MM.1S (cell line): Measurements from ENCODE around the gene C12orf50.

ENCODE experiments used
- DNase-seq: peaks from one replicate; pipeline ENCODE4 v3.0.0-alpha.2; 2015
- H2AFZ ChIP-seq: fragments of 300-600 bp; sonication (generic); 2 replicates; pipeline ENCODE4 v1.6.0; 2016; ENCODE audit warnings: antibody characterized with exemption, low read length
- H3F3A ChIP-seq: fragments of 300-600 bp; sonication (generic); 2 replicates; pipeline ENCODE4 v1.6.1; 2016; ENCODE audit warnings: mild to moderate bottlenecking, antibody characterized with exemption, low read length, moderate library complexity, mixed read lengths; ENCODE audit not compliant: insufficient read depth
- H3K27ac ChIP-seq: fragments of 300-600 bp; sonication (generic); 2 replicates; pipeline ENCODE4 v1.5.1; 2016; ENCODE audit warnings: mild to moderate bottlenecking, low read length
- H3K27me3 ChIP-seq: fragments of 300-600 bp; sonication (generic); replicated peaks from 2 replicates; pipeline ENCODE4 v1.6.0; 2016; ENCODE audit warnings: low read length; ENCODE audit not compliant: insufficient read depth
- H3K36me3 ChIP-seq: fragments of 300-600 bp; sonication (generic); replicated peaks from 2 replicates; pipeline ENCODE4 v1.6.1; 2016; ENCODE audit warnings: mild to moderate bottlenecking, low read length, mixed read lengths; ENCODE audit not compliant: insufficient read depth
- H3K4me1 ChIP-seq: fragments of 300-600 bp; sonication (generic); 2 replicates; pipeline ENCODE4 v1.6.1; 2016; ENCODE audit warnings: low read length, mixed read lengths
- H3K4me2 ChIP-seq: fragments of 300-600 bp; sonication (generic); 2 replicates; pipeline ENCODE4 v1.6.0; 2016; ENCODE audit warnings: low read depth, low read length
- H3K4me3 ChIP-seq: fragments of 300-600 bp; sonication (generic); 2 replicates; pipeline ENCODE4 v1.5.1; 2016; ENCODE audit warnings: low read length, mixed read lengths
- H3K79me2 ChIP-seq: fragments of 300-600 bp; sonication (generic); 2 replicates; pipeline ENCODE4 v1.6.1; 2016; ENCODE audit warnings: mixed run types, low read length, mixed read lengths
- H3K9ac ChIP-seq: fragments of 300-600 bp; sonication (generic); 2 replicates; pipeline ENCODE4 v1.6.1; 2016; ENCODE audit warnings: low read length, mixed read lengths
- H3K9me2 ChIP-seq: fragments of 300-600 bp; sonication (generic); replicated peaks from 2 replicates; pipeline ENCODE4 v1.6.1; 2016; ENCODE audit warnings: mild to moderate bottlenecking, low read length, mixed read lengths; ENCODE audit not compliant: insufficient read depth
- H3K9me3 ChIP-seq: fragments of 300-600 bp; sonication (generic); replicated peaks from 2 replicates; pipeline ENCODE4 v1.6.1; 2016; ENCODE audit warnings: mild to moderate bottlenecking, low read length, mixed read lengths; ENCODE audit not compliant: insufficient read depth
- H4K20me1 ChIP-seq: fragments of 300-600 bp; sonication (generic); 2 replicates; pipeline ENCODE4 v1.6.1; 2016; ENCODE audit warnings: mild to moderate bottlenecking, low read length, moderate library complexity, mixed read lengths; ENCODE audit not compliant: insufficient read depth
- EZH2 ChIP-seq: fragments of 300-600 bp; sonication (generic); optimal IDR thresholded peaks from 2 replicates; pipeline ENCODE3; 2017; ENCODE audit warnings: low read depth, mild to moderate bottlenecking, antibody characterized with exemption, low read length, mixed read lengths
- EZH2phosphoT487 ChIP-seq: fragments of 300-600 bp; sonication (generic); IDR thresholded peaks from 2 replicates; pipeline ENCODE4 v1.6.1; 2018; ENCODE audit warnings: antibody characterized with exemption, low read length
- TF ChIP-seq, protein P1 (sequence below): fragments of 300-600 bp; sonication (generic); IDR thresholded peaks from 2 replicates; pipeline ENCODE4 v1.5.1; 2016; ENCODE audit warnings: antibody characterized with exemption, low read length, mixed read lengths

C12orf50 gene

DNA sequence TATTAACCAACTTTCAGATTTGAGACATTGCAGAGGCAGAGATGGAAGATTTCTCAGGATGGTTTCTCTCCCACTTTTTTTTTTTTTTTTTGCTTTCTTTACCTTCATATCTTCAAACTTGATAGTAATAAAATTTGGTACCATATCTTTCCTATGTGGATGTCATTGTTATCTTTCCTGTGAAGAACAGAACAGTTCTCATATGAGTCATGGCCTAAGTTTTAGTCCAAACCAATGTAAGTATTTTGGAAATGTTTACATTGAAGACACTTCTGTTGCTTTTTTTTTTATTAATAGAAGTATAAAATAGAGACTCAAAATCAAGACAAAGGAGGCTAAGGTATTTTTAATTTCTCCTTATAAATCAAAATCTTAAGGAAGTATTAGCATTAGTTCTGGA lies 95.2 kb downstream of the C12orf50 start:
- no peaks in the 10 kb centered on the region for H3K27me3 ChIP-seq
- no peak overlapping the region for H3K4me2 ChIP-seq
- no peak overlapping the region for H3K4me3 ChIP-seq
- H3K27ac ChIP-seq, result no peak overlapping the region
- no peaks in the 10 kb centered on the region for H3K9me3 ChIP-seq
- DNase-seq, result no peak
- H3K9ac ChIP-seq, result no peak overlapping the region
- no peak overlapping the region for H2AFZ ChIP-seq
- H3K4me1 ChIP-seq, result no peaks in the 10 kb centered on the region
- TF ChIP-seq EZH2 (no peak), EZH2phosphoT487 (no peak)
- TF ChIP-seq, protein P1, sequence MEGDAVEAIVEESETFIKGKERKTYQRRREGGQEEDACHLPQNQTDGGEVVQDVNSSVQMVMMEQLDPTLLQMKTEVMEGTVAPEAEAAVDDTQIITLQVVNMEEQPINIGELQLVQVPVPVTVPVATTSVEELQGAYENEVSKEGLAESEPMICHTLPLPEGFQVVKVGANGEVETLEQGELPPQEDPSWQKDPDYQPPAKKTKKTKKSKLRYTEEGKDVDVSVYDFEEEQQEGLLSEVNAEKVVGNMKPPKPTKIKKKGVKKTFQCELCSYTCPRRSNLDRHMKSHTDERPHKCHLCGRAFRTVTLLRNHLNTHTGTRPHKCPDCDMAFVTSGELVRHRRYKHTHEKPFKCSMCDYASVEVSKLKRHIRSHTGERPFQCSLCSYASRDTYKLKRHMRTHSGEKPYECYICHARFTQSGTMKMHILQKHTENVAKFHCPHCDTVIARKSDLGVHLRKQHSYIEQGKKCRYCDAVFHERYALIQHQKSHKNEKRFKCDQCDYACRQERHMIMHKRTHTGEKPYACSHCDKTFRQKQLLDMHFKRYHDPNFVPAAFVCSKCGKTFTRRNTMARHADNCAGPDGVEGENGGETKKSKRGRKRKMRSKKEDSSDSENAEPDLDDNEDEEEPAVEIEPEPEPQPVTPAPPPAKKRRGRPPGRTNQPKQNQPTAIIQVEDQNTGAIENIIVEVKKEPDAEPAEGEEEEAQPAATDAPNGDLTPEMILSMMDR, result no peak
- no peaks in the 10 kb centered on the region for H3F3A ChIP-seq
- H4K20me1 ChIP-seq, result no peaks in the 10 kb centered on the region
- H3K79me2 ChIP-seq, result no peaks in the 10 kb centered on the region
- H3K9me2 ChIP-seq, result no peaks in the 10 kb centered on the region
- H3K36me3 ChIP-seq, result no peaks in the 10 kb centered on the region

DNA sequence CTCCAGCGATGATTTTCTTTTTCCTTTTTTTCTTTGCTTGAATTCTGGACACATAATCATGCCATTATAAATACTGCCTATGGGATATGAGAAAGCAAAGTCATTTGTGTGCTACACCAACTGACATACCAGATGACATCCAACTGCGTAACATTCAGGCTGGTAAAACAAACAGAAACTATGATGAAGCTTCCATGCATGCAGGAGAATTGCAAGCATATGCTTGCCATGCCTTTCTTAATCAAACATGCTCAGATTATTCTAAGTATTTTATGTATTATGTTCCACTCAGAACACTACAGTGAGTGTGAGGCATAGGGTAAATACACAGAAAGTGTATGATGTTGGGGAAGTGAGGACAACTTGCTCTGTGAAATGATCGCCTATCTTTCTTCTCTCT lies 97.4 kb downstream of the C12orf50 start:
- Histone ChIP-seq H3K4me1 (no peaks in the 10 kb centered on the region), H2AFZ (no peak overlapping the region), H3K79me2 (no peaks in the 10 kb centered on the region), H3K4me3 (no peak overlapping the region), H3F3A (no peaks in the 10 kb centered on the region), H3K36me3 (no peaks in the 10 kb centered on the region), H3K9me2 (no peaks in the 10 kb centered on the region), H3K9ac (no peak overlapping the region), H3K9me3 (no peaks in the 10 kb centered on the region), H4K20me1 (no peaks in the 10 kb centered on the region), H3K4me2 (no peak overlapping the region), H3K27me3 (no peaks in the 10 kb centered on the region), H3K27ac (no peak overlapping the region)
- TF ChIP-seq, protein P1, result no peak
- TF ChIP-seq EZH2, result no peak
- TF ChIP-seq EZH2phosphoT487, result no peak
- no peak for DNase-seq

DNA sequence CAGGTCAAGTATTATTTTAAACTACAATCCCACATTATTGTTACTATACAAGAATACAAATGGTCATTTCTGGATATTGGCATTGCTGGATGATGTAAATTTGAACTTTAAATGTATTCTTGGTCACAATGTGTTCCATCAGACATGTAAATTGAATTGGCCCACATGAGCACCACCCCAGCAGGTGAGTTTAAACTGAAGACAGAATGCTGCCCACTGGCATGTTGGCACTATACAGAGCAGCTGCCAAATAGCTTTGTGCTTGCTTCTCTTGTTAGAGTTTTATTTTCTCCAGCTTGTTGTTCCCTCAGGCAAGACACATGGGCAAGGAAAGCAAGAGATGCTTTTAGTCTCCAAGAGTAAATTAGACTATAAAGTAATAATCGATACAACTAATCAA lies 98.6 kb downstream of the C12orf50 start:
- H2AFZ ChIP-seq, result no peak overlapping the region
- no peak overlapping the region for H3K9ac ChIP-seq
- no peak overlapping the region for H3K4me2 ChIP-seq
- no peaks in the 10 kb centered on the region for H3K36me3 ChIP-seq
- no peak overlapping the region for H3K27ac ChIP-seq
- no peaks in the 10 kb centered on the region for H3K79me2 ChIP-seq
- H3K4me3 ChIP-seq, result no peak overlapping the region
- no peaks in the 10 kb centered on the region for H3K27me3 ChIP-seq
- no peaks in the 10 kb centered on the region for H3F3A ChIP-seq
- DNase-seq, result no peak
- no peak for TF ChIP-seq EZH2
- no peaks in the 10 kb centered on the region for H3K9me3 ChIP-seq
- H3K4me1 ChIP-seq, result no peaks in the 10 kb centered on the region
- no peaks in the 10 kb centered on the region for H4K20me1 ChIP-seq
- H3K9me2 ChIP-seq, result no peaks in the 10 kb centered on the region
